ENCODE measurements around the gene PISD. TPM values are rescaled to one million over a fixed set of nuclear protein-coding genes. Genes with fewer than 3 reads are reported as not detected.

The PISD gene
- total and polyA plus RNA-seq, 2 of the 8 experiments (the other 6 are each of a cell fraction or from before 2014, with no cell fraction given): 47.8 to 48.2 TPM

- Histone ChIP-seq H3K4me2 (ENCODE audit: insufficient read depth in 1 of 2, low read depth in 2 of 2, low read length in 2 of 2) (peak overlapping the region in 1 of 2 experiments; percentile 69; a peak in 1 of 4 replicates), H4K91ac (replicated peaks; ENCODE audit: insufficient read length, low read length) (peak overlapping the region; percentile 36), H3K56ac (replicated peaks; ENCODE audit: insufficient read length, low read depth, low read length) (no peak overlapping the region), H3K27ac (ENCODE audit: low read depth, low read length) (no peak overlapping the region), H3K4me1 (replicated peaks in 1 of 4; ENCODE audit: control insufficient read depth in 3 of 4, insufficient read depth in 4 of 4, low read length in 3 of 4) (peaks cover 5 to 46% (median 34%) of the 10 kb centered on the region in 4 experiments), H3K79me2 (ENCODE audit: control insufficient read depth in 1 of 2, insufficient read depth in 2 of 2, low read length in 2 of 2) (peaks cover 0 to 70% of the 10 kb centered on the region in 2 experiments; a peak in 2 of 4 replicates), H3K23ac (ENCODE audit: insufficient read length) (no peak overlapping the region), H2BK5ac (ENCODE audit: low read depth, low read length) (peak overlapping the region; percentile 16; the same call in 1 of the 2 replicates), H4K8ac (ENCODE audit: extremely low read depth, insufficient read depth, low read length) (peak overlapping the region; percentile 60; the same call in 1 of the 2 replicates), H3K4ac (replicated peaks; ENCODE audit: insufficient read length, low read depth, low read length) (no peak overlapping the region), H3K36me3 (ENCODE audit: control insufficient read depth in 2 of 4, insufficient read depth in 4 of 4, low read length in 3 of 4) (no peaks in the 10 kb centered on the region), H4K20me1 (replicated peaks in 1 of 2; ENCODE audit: control insufficient read depth in 1 of 2, insufficient read depth in 2 of 2, low read length in 2 of 2) (peaks cover 17 to 46% of the 10 kb centered on the region in 2 experiments), H3K9ac (replicated peaks in 1 of 4; ENCODE audit: extremely low read depth in 1 of 4, low read depth in 3 of 4, low read length in 3 of 4) (no peak overlapping the region; a peak in 1 of 7 replicates), H2BK15ac (ENCODE audit: low read length) (no peak overlapping the region), H3K4me3 (ENCODE audit: extremely low read depth in 1 of 4, insufficient read depth in 2 of 4, low read depth in 3 of 4, low read length in 4 of 4) (no peak overlapping the region), H2BK12ac (ENCODE audit: low read depth, low read length) (peak overlapping the region; percentile 13; the same call in 1 of the 2 replicates), H2AK5ac (ENCODE audit: low read depth, low read length) (0 out of 2 replicates have a peak overlapping the region, but pooled peaks have one; percentile 67), H2BK20ac (ENCODE audit: low read length) (peak overlapping the region; percentile 80), H3K79me1 (ENCODE audit: low read depth, low read length) (peaks cover 51% of the 10 kb centered on the region), H3K27me3 (replicated peaks in 1 of 4; ENCODE audit: control insufficient read depth in 3 of 4, extremely low read depth in 1 of 4, insufficient read depth in 3 of 4, low read length in 3 of 4) (no peaks in the 10 kb centered on the region), H3K9me3 (ENCODE audit: insufficient read depth in 2 of 2, low read depth in 1 of 2, low read length in 1 of 2) (no peaks in the 10 kb centered on the region), H3K14ac (ENCODE audit: insufficient read length) (no peak overlapping the region), H3K18ac (ENCODE audit: extremely low read depth, low read length) (no peak overlapping the region), H3K23me2 (ENCODE audit: low read depth, low read length) (peaks cover 14% of the 10 kb centered on the region; the same call in 1 of the 2 replicates), H2BK120ac (replicated peaks; ENCODE audit: low read depth, low read length) (no peak overlapping the region), H2AFZ (ENCODE audit: low read length) (no peak overlapping the region), H4K5ac (ENCODE audit: insufficient read length, low read depth, low read length) (no peak overlapping the region)
- 94 to 100% methylated on average over 2 to 17 of the region's 17 CpGs for WGBS, 2 experiments (ENCODE audit: extremely low coverage in 1 of 2, insufficient coverage in 1 of 2, insufficient read length in 1 of 2, insufficient replicate concordance in 2 of 2, low coverage in 1 of 2, low lambda C conversion rate in 2 of 2, missing lambda C conversion rate in 1 of 2)
- CTCF ChIA-PET (ENCODE audit: partially characterized antibody): interaction anchor here (0.6 to 9.3 kb wide), 6 partner anchors 9 to 69 kb away, joined by 3 to 105 read pairs (median 8); no protein-coding TSS in a partner anchor
- POLR2A ChIA-PET (ENCODE audit: partially characterized antibody): interaction anchor here (2.2 to 2.8 kb wide), 3 partner anchors 9 to 32 kb away, joined by 17 to 24 read pairs (median 17); partner anchors contain the start of gene PISD
- DNase-seq (ENCODE audit: low read depth in 1 of 2, low spot score in 2 of 2) (no peak), FAIRE-seq (no peak)
- no peak for TF ChIP-seq ZNF274 (IDR thresholded peaks at IDR 0.05; ENCODE audit: borderline replicate concordance, extremely low read depth, low read length)
- TF ChIP-seq CTCF (IDR thresholded peaks at IDR 0.05; ENCODE audit: control extremely low read depth in 1 of 3, insufficient read depth in 1 of 3, low read depth in 1 of 3, low read length in 3 of 3): peak in 2 of 3 experiments; percentile 32 to 50; a peak in 2 of 4 replicates
These were observed 32.9 kb downstream of the PISD start for GRCh38 chr22:31628969-31629708.

All from H1 (cell line).